Activated naive CD4-positive, alpha-beta T cell treated with anti-CD3 and anti-CD28 coated beads for 36 hours (primary cell): ENCODE measurements around the gene ZNF793. TPM values are rescaled to one million over a fixed set of nuclear protein-coding genes. Genes with fewer than 3 reads are reported as not detected.

Source experiments
- CTCF ChIA-PET: fragments of 350-600 bp; sonication (Branson Sonifier 250); formaldehyde crosslinking; loops from one replicate; lab custom pipeline; 2021; ENCODE audit warnings: antibody characterized with exemption; lab: Charles Lee
- DNase-seq: peaks from one replicate; pipeline ENCODE4 v3.0.0-alpha.2; 2020
- H3K27ac Mint-ChIP-seq: one replicate; pipeline ENCODE4 v1.8.0; 2021; ENCODE audit warnings: mild to moderate bottlenecking, mixed read lengths
- H3K27me3 Mint-ChIP-seq: one replicate; pipeline ENCODE4 v1.8.0; 2021; ENCODE audit warnings: low read depth, mixed read lengths
- H3K36me3 Mint-ChIP-seq: one replicate; pipeline ENCODE4 v1.8.0; 2021; ENCODE audit warnings: low read depth, mixed read lengths
- H3K4me1 Mint-ChIP-seq: one replicate; pipeline ENCODE4 v1.8.0; 2021; ENCODE audit warnings: low read depth, mixed read lengths
- H3K4me3 Mint-ChIP-seq: one replicate; pipeline ENCODE4 v1.8.0; 2021; ENCODE audit warnings: mild to moderate bottlenecking, moderate library complexity, mixed read lengths
- H3K9me3 Mint-ChIP-seq: one replicate; pipeline ENCODE4 v1.8.0; 2021; ENCODE audit warnings: mixed read lengths
- intact Hi-C: fragments of 100-400 bp; cut with micrococcal nuclease; formaldehyde crosslinking; loops from one replicate; pipeline ENCODE4 v1.15.1; 2023
- total RNA-seq, 2 experiments: library from RNA; stranded (reverse); gene quantifications; one replicate each; pipeline ENCODE4 v1.2.3, GENCODE V29; 2021

ZNF793 gene
- 1 to 10 TPM; 3.8 to 3.9 TPM for total RNA-seq

GRCh38 chr19:37506387-37507166 lies at the start of gene ZNF793:
Gene ZNF793, plus strand, starts transcription at chr19:37506939. Its CDS starts 16,501 bp downstream, at chr19:37523440.
- intact Hi-C loops: loop anchor here (1.0 kb wide), 4 partner anchors 37 to 273 kb away; partner anchors contain the start of genes ZNF527, ZNF540, ZNF570 and ZNF571
- Mint-ChIP-seq H3K9me3 (peaks cover 27% of the 10 kb centered on the region), H3K27ac (no peak within 1 kb of the TSS), H3K4me1 (no peaks in the 10 kb centered on the region), H3K27me3 (no peaks in the 10 kb centered on the region), H3K36me3 (peaks cover 56% of the 10 kb centered on the region), H3K4me3 (no peak within 1 kb of the TSS)
- peak; percentile 85 for DNase-seq
- CTCF ChIA-PET: interaction anchor here (1.0 kb wide), 1 partner anchor 88 kb away, joined by 3 read pairs; the partner anchor contains the start of genes ZNF540 and ZNF571

GRCh38 chr19:37466277-37466797 lies 40.4 kb upstream of the ZNF793 start:
- CTCF ChIA-PET: interaction anchor here (0.8 kb wide), 1 partner anchor 12 kb away, joined by 6 read pairs; no protein-coding TSS in a partner anchor
- DNase-seq: no peak

GRCh38 chr19:37466798-37467607 lies 39.7 kb upstream of the ZNF793 start, which contains the start of gene ZNF569:
Gene ZNF569, minus strand, starts transcription at chr19:37467444. Its CDS starts 22,523 bp downstream, at chr19:37444921.
- H3K27ac Mint-ChIP-seq: peak within 1 kb of the TSS; percentile 92
- H3K36me3 Mint-ChIP-seq: peaks cover 34% of the 10 kb centered on the region

More at GRCh38 chr19:37466277-37466797, 40.4 kb upstream of the ZNF793 start:
- intact Hi-C loops: loop anchor here (5.0 to 10.0 kb wide), 4 partner anchors 389 to 1252 kb away; partner anchors contain the start of genes ZNF146, ZNF345, ZNF420 and ZNF461
- no peaks in the 10 kb centered on the region for H3K27me3 Mint-ChIP-seq
- peak overlapping the region; percentile 96 for H3K4me3 Mint-ChIP-seq
- peaks cover 34% of the 10 kb centered on the region for H3K36me3 Mint-ChIP-seq
- H3K4me1 Mint-ChIP-seq: peaks cover 28% of the 10 kb centered on the region
- H3K27ac Mint-ChIP-seq: peak overlapping the region; percentile 92
- peaks cover 13% of the 10 kb centered on the region for H3K9me3 Mint-ChIP-seq

GRCh38 chr19:37467608-37468090 lies 39.1 kb upstream of the ZNF793 start:
- Mint-ChIP-seq H3K9me3 (peaks cover 13% of the 10 kb centered on the region), H3K36me3 (peaks cover 34% of the 10 kb centered on the region), H3K27ac (peak overlapping the region; percentile 92), H3K27me3 (no peaks in the 10 kb centered on the region), H3K4me3 (peak overlapping the region; percentile 96), H3K4me1 (peaks cover 28% of the 10 kb centered on the region)
- no peak for DNase-seq
- CTCF ChIA-PET: no interaction called here
- intact Hi-C loops: loop anchor here (1.0 to 10.0 kb wide), 13 partner anchors 96 to 1253 kb away; partner anchors contain the start of genes ZFP30, ZNF146, ZNF345 and ZNF420

More at GRCh38 chr19:37466798-37467607, 39.7 kb upstream of the ZNF793 start, which contains the start of gene ZNF569:
- H3K9me3 Mint-ChIP-seq: peaks cover 13% of the 10 kb centered on the region
- intact Hi-C loops: loop anchor here (1.0 to 10.0 kb wide), 13 partner anchors 96 to 1252 kb away; partner anchors contain the start of genes ZFP30, ZNF146, ZNF345 and ZNF420
- CTCF ChIA-PET: no interaction called here
- H3K4me1 Mint-ChIP-seq: peaks cover 28% of the 10 kb centered on the region
- H3K27me3 Mint-ChIP-seq: no peaks in the 10 kb centered on the region
- H3K4me3 Mint-ChIP-seq: peak within 1 kb of the TSS; percentile 96
- DNase-seq: peak; percentile 93

GRCh38 chr19:37468961-37469777 lies 37.6 kb upstream of the ZNF793 start, which contains the start of gene ZNF570:
Gene ZNF570, plus strand, starts transcription at chr19:37469356. Its CDS starts 999 bp downstream, at chr19:37470355.
- peak within 1 kb of the TSS; percentile 94 for H3K27ac Mint-ChIP-seq
- peaks cover 13% of the 10 kb centered on the region for H3K9me3 Mint-ChIP-seq
- CTCF ChIA-PET: no interaction called here
- peak within 1 kb of the TSS; percentile 96 for H3K4me3 Mint-ChIP-seq
- peak; percentile 90 for DNase-seq
- no peaks in the 10 kb centered on the region for H3K27me3 Mint-ChIP-seq
- peaks cover 32% of the 10 kb centered on the region for H3K36me3 Mint-ChIP-seq
- peaks cover 28% of the 10 kb centered on the region for H3K4me1 Mint-ChIP-seq
- intact Hi-C loops: loop anchor here (1.0 to 10.0 kb wide), 6 partner anchors 37 to 1254 kb away; partner anchors contain the start of genes ZNF146, ZNF345, ZNF420 and ZNF461

GRCh38 chr19:37470216-37470615 lies 36.5 kb upstream of the ZNF793 start:
- Mint-ChIP-seq H3K4me1 (peaks cover 28% of the 10 kb centered on the region), H3K36me3 (peaks cover 30% of the 10 kb centered on the region), H3K4me3 (peak overlapping the region; percentile 96), H3K9me3 (peaks cover 5% of the 10 kb centered on the region), H3K27ac (peak overlapping the region; percentile 94), H3K27me3 (no peaks in the 10 kb centered on the region)
- DNase-seq: no peak
- intact Hi-C loops: no loop called here
- CTCF ChIA-PET: no interaction called here

GRCh38 chr19:37472165-37472564 lies 34.6 kb upstream of the ZNF793 start:
- CTCF ChIA-PET: no interaction called here
- H3K27me3 Mint-ChIP-seq: no peaks in the 10 kb centered on the region
- no peak for DNase-seq
- peaks cover 37% of the 10 kb centered on the region for H3K36me3 Mint-ChIP-seq
- peaks cover 18% of the 10 kb centered on the region for H3K9me3 Mint-ChIP-seq
- H3K4me1 Mint-ChIP-seq: peaks cover 20% of the 10 kb centered on the region
- no peak overlapping the region for H3K4me3 Mint-ChIP-seq
- H3K27ac Mint-ChIP-seq: no peak overlapping the region
- intact Hi-C loops: no loop called here

- H3K36me3 Mint-ChIP-seq: peaks cover 75% of the 10 kb centered on the region
- DNase-seq: no peak
- CTCF ChIA-PET: no interaction called here
- no peaks in the 10 kb centered on the region for H3K4me1 Mint-ChIP-seq
- H3K4me3 Mint-ChIP-seq: no peak overlapping the region
- peaks cover 60% of the 10 kb centered on the region for H3K9me3 Mint-ChIP-seq
- intact Hi-C loops: no loop called here
- no peaks in the 10 kb centered on the region for H3K27me3 Mint-ChIP-seq
- H3K27ac Mint-ChIP-seq: no peak overlapping the region
These were observed 22.2 kb upstream of the ZNF793 start for GRCh38 chr19:37484406-37485168.

GRCh38 chr19:37492213-37492612 lies 14.5 kb upstream of the ZNF793 start:
- Mint-ChIP-seq H3K27me3 (no peaks in the 10 kb centered on the region), H3K4me3 (no peak overlapping the region), H3K4me1 (no peaks in the 10 kb centered on the region), H3K36me3 (peaks cover 28% of the 10 kb centered on the region), H3K9me3 (peaks cover 48% of the 10 kb centered on the region), H3K27ac (no peak overlapping the region)
- CTCF ChIA-PET: no interaction called here
- intact Hi-C loops: no loop called here
- DNase-seq: no peak

GRCh38 chr19:37505958-37506386 lies 767 bp upstream of the ZNF793 start:
- CTCF ChIA-PET: interaction anchor here (1.0 kb wide), 1 partner anchor 89 kb away, joined by 3 read pairs; the partner anchor contains the start of genes ZNF540 and ZNF571
- peaks cover 25% of the 10 kb centered on the region for H3K9me3 Mint-ChIP-seq
- peaks cover 52% of the 10 kb centered on the region for H3K36me3 Mint-ChIP-seq
- no peaks in the 10 kb centered on the region for H3K27me3 Mint-ChIP-seq
- no peak overlapping the region for H3K27ac Mint-ChIP-seq
- H3K4me3 Mint-ChIP-seq: no peak overlapping the region
- no peaks in the 10 kb centered on the region for H3K4me1 Mint-ChIP-seq
- intact Hi-C loops: loop anchor here (1.0 kb wide), 4 partner anchors 37 to 273 kb away; partner anchors contain the start of genes ZNF527, ZNF540, ZNF570 and ZNF571
- DNase-seq: no peak
